ENCODE results near the gene GALNT7. TPM values are rescaled to one million over a fixed set of nuclear protein-coding genes. Genes with fewer than 3 reads are reported as not detected.

Gene GALNT7
- total RNA-seq, 1 experiment from 2014 or later, result 15.4 TPM

- no peak for DNase-seq (ENCODE audit: low spot score)
Measured at GRCh38 chr4:173291899-173292298, 123.3 kb downstream of the GALNT7 start.

DNA sequence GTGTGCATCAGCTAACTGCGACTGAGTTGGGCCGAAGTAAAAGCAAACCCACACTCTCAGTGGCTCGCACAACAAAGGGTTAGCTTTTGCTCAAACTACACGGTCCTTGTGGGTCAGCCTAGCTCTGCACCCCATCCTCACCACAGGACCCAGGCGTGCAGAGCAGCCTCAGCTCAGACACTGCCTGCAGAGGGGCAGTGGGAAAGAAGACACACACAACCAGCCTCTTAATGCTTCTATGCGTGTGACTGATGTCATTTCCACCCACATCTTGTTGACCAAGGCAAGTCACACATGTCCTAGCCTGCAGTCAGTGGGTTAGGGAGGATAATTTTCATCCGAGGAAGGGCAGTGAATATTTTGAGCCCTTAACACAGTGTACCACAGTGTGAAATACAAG lies 125.1 kb downstream of the GALNT7 start:
- DNase-seq (ENCODE audit: low spot score), result no peak

DNA sequence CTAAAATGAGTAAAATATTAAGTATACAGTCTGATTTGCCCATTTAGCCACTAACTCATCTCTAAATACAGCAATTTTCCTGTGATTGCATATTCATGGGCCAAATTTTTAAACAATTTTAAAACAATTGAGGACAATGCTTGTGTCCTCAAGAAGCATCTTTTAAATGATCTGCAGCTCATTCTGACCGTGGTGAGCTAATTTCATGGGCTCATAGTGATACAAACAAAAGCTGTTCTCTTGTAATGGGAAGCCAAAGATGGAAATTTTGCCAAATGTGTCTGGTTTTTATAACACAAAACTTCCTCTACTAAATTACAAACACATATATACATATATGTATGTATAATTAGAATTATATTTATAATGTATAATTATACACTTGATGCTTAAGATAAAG lies 125.8 kb downstream of the GALNT7 start:
- no peak for DNase-seq (ENCODE audit: low spot score)

GRCh38 chr4:173301518-173302201 lies 133.0 kb downstream of the GALNT7 start:
- DNase-seq (ENCODE audit: low spot score), result peak; percentile 20

DNA sequence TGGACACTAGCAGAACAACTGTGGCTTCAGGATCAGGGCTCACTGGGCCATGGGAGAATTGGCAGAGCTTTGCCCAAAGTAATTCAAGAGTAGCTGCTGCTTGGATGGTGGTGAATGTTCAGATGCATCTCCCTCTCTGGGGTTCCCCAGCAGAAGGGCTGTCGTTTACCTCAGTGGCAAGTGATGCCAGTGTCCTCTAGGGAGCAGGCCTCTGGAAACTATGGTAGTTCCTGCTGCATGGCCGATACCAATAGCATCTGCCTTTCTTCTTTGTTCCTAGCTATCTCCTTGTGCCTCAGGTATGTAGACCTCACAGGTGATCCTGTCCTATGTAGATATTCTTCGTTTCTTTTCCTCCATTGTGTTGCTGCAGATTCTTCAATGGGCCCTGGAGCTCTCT lies 139.2 kb downstream of the GALNT7 start:
- DNase-seq (ENCODE audit: low spot score), result no peak

DNA sequence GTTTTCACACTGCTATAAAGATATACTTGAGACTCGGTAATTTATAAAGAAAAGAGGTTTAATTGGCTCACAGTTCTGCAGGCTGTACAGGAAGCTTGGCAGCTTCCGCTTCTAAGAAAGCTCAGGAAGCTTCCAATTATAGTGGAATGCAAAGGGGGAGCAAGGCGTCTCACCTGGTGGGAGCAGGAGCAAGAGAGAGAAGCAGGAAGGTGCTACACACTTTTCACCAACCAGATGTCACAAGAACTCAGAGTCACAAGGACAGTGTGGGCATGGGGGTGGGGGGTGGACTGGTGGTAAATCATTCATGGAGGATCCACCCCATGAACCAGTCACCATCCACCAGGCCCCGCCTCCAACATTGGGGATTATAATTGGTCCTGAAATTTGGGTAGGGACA lies 142.8 kb downstream of the GALNT7 start:
- no peak for DNase-seq (ENCODE audit: low spot score)

DNA sequence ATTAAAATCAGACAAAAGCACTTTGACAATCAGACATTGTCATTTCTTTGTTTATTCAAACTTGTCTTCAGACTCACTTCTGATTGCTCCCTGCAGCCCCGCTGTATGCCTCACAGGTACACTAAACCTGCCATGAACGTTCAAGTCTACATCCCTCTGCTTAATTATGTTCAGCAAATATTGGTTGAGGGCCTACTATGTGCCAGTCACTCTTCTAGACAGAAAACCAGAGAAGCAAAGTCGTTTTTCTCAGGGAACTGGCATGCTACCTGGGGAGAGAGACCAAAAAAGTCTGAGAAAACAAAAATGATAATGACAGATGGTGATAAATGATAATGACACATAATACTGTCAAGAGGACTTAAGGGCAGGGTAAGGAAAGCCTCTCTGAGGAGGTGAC lies 146.1 kb downstream of the GALNT7 start:
- DNase-seq (ENCODE audit: low spot score), result no peak

DNA sequence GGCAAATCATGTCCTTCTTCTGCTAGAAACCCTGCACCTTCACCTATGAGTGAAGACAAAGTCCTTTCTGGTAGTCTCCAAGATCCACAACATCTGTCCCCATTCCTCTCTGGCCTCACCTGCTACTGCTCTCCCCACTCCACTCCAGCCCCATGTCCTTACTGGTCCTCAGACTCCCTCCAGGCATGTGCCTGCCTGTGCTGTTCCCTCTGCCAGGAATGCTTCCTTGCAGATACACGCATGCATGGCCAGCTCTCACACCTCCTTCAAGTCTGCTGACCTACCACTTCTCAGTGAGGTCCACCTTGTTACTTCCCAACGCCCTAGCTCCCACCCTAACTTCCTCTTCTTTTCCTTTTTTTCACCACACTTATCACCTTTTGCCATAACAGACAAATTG lies 147.4 kb downstream of the GALNT7 start:
- no peak for DNase-seq (ENCODE audit: low spot score)

DNA sequence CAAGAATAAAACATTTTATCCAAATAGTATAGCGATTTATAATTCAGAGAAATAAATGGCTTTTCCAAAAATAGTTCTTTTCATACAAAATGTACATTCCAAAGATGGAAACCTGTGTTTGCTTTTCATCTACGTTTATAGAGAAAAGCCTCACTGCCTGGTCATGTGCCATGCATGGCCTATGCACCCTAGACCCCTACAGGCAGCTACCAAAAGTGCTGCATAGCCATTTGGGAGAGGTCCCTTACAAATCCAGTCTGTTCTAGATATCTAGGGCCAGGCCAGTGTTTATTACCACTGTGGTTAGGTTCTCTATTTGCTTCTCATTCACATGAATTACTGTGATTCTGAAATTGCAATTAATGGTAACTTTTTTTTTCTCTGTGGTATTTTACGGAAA lies 148.4 kb downstream of the GALNT7 start:
- DNase-seq (ENCODE audit: low spot score), result peak; percentile 13

DNA sequence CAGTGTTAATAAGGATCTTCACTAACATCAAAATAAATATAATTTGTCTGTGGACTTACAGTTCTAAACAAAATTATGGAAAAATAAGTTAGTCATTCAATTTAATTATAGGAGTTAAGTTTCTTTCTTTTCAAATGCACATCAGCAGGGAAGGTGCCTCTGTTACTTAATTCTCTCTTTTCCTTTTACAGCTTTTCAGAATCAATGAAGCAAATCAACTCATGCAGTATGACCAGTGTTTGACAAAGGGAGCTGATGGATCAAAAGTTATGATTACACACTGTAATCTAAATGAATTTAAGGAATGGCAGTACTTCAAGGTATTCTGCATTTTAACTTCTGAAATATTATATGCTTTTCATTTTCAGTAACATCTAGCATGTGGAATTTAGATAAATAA lies 149.6 kb downstream of the GALNT7 start:
- no peak for DNase-seq (ENCODE audit: low spot score)

- DNase-seq (ENCODE audit: low spot score), result peak; percentile 29
Measured at GRCh38 chr4:173318648-173319211, 150.1 kb downstream of the GALNT7 start.

GRCh38 chr4:173319696-173320095 lies 151.1 kb downstream of the GALNT7 start:
- DNase-seq (ENCODE audit: low spot score), result no peak

- DNase-seq (ENCODE audit: low spot score), result no peak
Measured at GRCh38 chr4:173325007-173325736, 156.6 kb downstream of the GALNT7 start.

DNA sequence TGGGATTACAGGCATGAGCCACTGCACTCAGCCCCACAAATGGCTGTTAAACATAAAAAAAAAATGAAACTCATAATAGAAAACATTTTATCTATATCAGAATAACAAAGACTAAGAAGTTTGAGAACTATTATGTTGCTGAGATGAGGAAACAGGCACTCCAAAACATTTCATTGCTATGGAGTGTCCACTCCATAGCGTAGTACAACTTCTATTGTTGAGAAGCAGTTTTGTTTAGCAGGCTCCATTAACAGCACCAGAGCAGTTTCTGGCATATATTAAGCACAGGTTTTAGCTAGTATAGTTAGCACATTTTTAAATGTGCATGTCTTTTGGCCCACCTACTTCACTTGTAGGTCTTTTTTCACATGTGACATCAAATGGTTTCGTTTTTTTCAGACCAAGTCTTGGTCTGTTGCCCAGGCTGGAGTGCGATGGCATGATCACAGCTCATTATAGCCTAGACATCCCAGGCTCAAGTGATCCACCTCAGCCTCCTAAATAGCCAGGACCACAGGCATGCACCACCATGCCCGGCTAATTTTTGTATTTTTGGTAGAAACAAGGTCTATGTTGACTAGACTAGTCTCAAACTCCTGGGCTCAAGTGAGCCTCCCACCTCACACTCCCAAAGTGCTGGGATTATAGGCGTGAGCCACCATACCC lies 159.8 kb downstream of the GALNT7 start:
- DNase-seq (ENCODE audit: low spot score), result no peak

GRCh38 chr4:173330590-173330989 lies 162.0 kb downstream of the GALNT7 start:
- DNase-seq (ENCODE audit: low spot score), result no peak

GRCh38 chr4:173332021-173332487 lies 163.4 kb downstream of the GALNT7 start:
- no peak for DNase-seq (ENCODE audit: low spot score)

GRCh38 chr4:173332963-173333657 lies 164.5 kb downstream of the GALNT7 start:
- peak; percentile 31 for DNase-seq (ENCODE audit: low spot score)

- no peak for DNase-seq (ENCODE audit: low spot score)
Measured at GRCh38 chr4:173333658-173334084, 165.1 kb downstream of the GALNT7 start.

- DNase-seq (ENCODE audit: low spot score), result peak; percentile 98
Measured at GRCh38 chr4:173334085-173334890, 165.7 kb downstream of the GALNT7 start, which contains the start of gene HMGB2. Gene HMGB2 (minus strand): TSS chr4:173334358. CDS start chr4:173333649, 709 bp downstream.

GRCh38 chr4:173334891-173335752 lies 166.5 kb downstream of the GALNT7 start:
- DNase-seq (ENCODE audit: low spot score), result peak; percentile 70

Measured in HT-29 (cell line).